Gastrocnemius medialis (tissue), 4 donors: Measurements from ENCODE around the gene ATP8B4. TPM values are rescaled to one million over a fixed set of nuclear protein-coding genes. Genes with fewer than 3 reads are reported as not detected.

Experiments
- ATAC-seq, 2 donors: fragments of 150-250 bp; one replicate each; pipeline ENCODE4 v1.9.1; 2016
- DNase-seq, 2 donors: peaks; one replicate each; pipeline ENCODE4 v3.0.0-alpha.2; 2019
- H3K27ac ChIP-seq, 4 donors: fragments of 200-600 bp; sonication (generic); 1 replicate in 1 of 4; 2 replicates in 3 of 4; pipeline ENCODE4 v1.5.1; 2016 to 2018; ENCODE audit warnings: mild to moderate bottlenecking in 2 of 4, moderate library complexity in 1 of 4
- H3K27me3 ChIP-seq, 3 donors: fragments of 200-600 bp; sonication (generic) in 2 of 3; 1 replicate in 1 of 3; 2 replicates in 2 of 3; pipeline versions ENCODE4 v1.5.1 to v1.6.0; 2016 to 2019; ENCODE audit warnings: mild to moderate bottlenecking in 1 of 3, moderate library complexity in 1 of 3
- H3K36me3 ChIP-seq, 2 donors: fragments of 200-600 bp; sonication (generic) in 1 of 2; one replicate each; pipeline ENCODE4 v1.5.1; 2017 to 2018
- H3K4me1 ChIP-seq, 2 donors: fragments of 200-600 bp; sonication (generic) in 1 of 2; one replicate each; pipeline ENCODE4 v1.5.1; 2016 to 2017; ENCODE audit warnings: mild to moderate bottlenecking in 2 of 2
- H3K4me3 ChIP-seq, 4 donors: fragments of 200-600 bp; sonication (generic) in 3 of 4; 1 replicate in 1 of 4; 2 replicates in 3 of 4; pipeline ENCODE4 v1.5.1; 2016 to 2019; ENCODE audit warnings: mild to moderate bottlenecking in 2 of 4
- H3K9me3 ChIP-seq, 3 donors: fragments of 200-600 bp; sonication (generic) in 2 of 3; 1 replicate in 1 of 3; 2 replicates in 2 of 3; pipeline ENCODE4 v1.5.1; 2016 to 2019
- CTCF ChIP-seq, 5 experiments: fragments of 450-650 bp in 3 of 5; fragments of 200-600 bp in 2 of 5; sonication (generic) in 2 of 5; IDR thresholded peaks in 4 of 5; conservative IDR thresholded peaks in 1 of 5; 1 replicate in 4 of 5; 2 replicates in 1 of 5; pipeline ENCODE4 v1.5.1; 2016 to 2019; ENCODE audit warnings: antibody characterized with exemption in 5 of 5, mild to moderate bottlenecking in 3 of 5, moderate library complexity in 3 of 5
- POLR2A ChIP-seq, 2 donors: fragments of 450-650 bp; IDR thresholded peaks; one replicate each; pipeline ENCODE4 v1.6.1; 2017; ENCODE audit warnings: antibody characterized with exemption in 2 of 2, mild to moderate bottlenecking in 2 of 2, moderate library complexity in 2 of 2
- in situ Hi-C, 4 donors: fragments of 200-750 bp; cut with MboI; loops; one replicate each; pipeline versions ENCODE4 v1.15.0 to v1.8.0; 2017; ENCODE audit warnings: low sequenced_read_pairs in 4 of 4
- intact Hi-C: fragments of 100-400 bp; cut with DNase I; formaldehyde crosslinking; loops from one replicate; pipeline ENCODE4 v1.15.1; 2023; ENCODE audit warnings: low total_unique reads
- total RNA-seq, 4 donors: library from RNA; depleted of rRNA; stranded (reverse); fragments of >200 nt; gene quantifications; one replicate each; pipeline versions ENCODE4 v1.1.0 to v1.2.3, GENCODE V29; 2016

Gene ATP8B4
- total RNA-seq, 4 donors from 2014 or later, result 1.7 to 3.4 (median 2.4) TPM

DNA sequence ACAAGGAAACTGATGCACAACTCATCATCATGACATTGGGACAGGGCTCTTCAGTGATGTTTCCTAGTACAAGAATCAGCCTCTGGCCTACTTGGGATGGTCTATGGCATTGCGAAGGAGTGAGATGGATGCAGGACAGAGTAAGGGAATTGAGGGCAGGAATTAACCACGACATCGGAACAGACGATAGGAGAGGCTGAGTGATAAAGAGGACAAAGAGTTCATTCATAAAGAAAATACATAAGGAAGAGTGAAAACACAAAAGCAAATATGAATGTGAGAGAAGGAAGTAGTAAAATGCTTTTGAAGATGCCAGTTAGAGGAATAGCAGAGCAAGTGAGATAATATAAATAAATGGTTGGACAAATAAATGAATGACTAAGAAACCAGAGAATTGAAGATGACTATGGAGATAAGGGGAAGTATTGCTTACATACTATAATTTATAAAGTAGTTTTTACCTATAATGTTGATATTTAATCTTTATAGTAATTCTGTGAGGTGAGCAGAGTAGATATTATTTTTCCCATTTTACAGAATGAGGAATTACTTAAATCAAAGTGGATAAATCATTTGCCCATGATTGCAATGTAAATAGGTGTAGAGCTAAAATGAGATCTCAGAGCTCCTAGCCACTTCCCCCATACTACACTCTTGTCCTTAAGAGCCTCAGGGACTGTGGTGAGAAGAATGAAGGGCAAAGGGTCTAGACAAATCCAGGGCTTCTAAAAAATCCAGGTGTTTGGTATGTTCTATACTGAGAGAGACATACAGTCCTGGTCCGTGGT is 294.9 kb downstream of the ATP8B4 start:
- TF ChIP-seq CTCF (IDR thresholded peaks at IDR 0.05 in 4 of 5, conservative IDR thresholded peaks at IDR 0.05 in 1 of 5) (no peak), POLR2A (IDR thresholded peaks at IDR 0.05) (no peak)
- no peaks in the 10 kb centered on the region for H3K27me3 ChIP-seq
- no peaks in the 10 kb centered on the region for H3K4me1 ChIP-seq
- no peaks in the 10 kb centered on the region for H3K9me3 ChIP-seq
- DNase-seq (no peak), ATAC-seq (no peak)
- no peaks in the 10 kb centered on the region for H3K36me3 ChIP-seq
- H3K4me3 ChIP-seq, result no peak overlapping the region
- intact Hi-C loops (no loop called here), in situ Hi-C loops (loop anchor here in 1 of 4 donors (25.0 kb wide), 1 partner anchor 88 kb away; no protein-coding TSS in a partner anchor)
- no peak overlapping the region for H3K27ac ChIP-seq

DNA sequence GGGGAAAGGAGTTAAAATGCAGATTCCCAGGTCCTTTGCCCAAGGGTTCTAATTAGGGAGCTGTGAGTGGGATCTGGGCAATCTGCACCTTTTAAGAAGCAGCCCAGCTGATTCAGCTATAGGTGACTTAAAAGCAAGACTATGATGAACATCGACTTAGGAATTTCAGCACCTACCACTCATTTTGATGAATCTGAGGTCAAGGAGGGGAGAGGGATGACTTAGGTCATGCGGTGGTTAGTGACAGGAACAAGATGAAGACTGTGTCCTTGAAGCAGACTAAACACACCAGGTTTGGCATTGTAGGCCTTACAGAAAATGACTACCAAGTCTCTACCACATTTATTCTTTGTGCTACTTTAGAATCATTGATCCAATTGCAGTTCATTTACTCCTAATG is 301.9 kb downstream of the ATP8B4 start:
- intact Hi-C loops, result no loop called here
- Histone ChIP-seq H3K4me1 (no peaks in the 10 kb centered on the region), H3K4me3 (no peak overlapping the region), H3K36me3 (no peaks in the 10 kb centered on the region), H3K27ac (no peak overlapping the region), H3K9me3 (no peaks in the 10 kb centered on the region), H3K27me3 (no peaks in the 10 kb centered on the region)
- no peak for ATAC-seq
- in situ Hi-C loops, result loop anchor here in 1 of 4 donors (25.0 kb wide), 1 partner anchor 95 kb away; no protein-coding TSS in a partner anchor
- DNase-seq, result no peak
- no peak for TF ChIP-seq POLR2A (IDR thresholded peaks at IDR 0.05)
- no peak for TF ChIP-seq CTCF (IDR thresholded peaks at IDR 0.05 in 4 of 5, conservative IDR thresholded peaks at IDR 0.05 in 1 of 5)

- Histone ChIP-seq H3K4me1 (no peaks in the 10 kb centered on the region), H3K4me3 (no peak overlapping the region), H3K27me3 (no peaks in the 10 kb centered on the region), H3K36me3 (no peaks in the 10 kb centered on the region), H3K27ac (no peak overlapping the region), H3K9me3 (no peaks in the 10 kb centered on the region)
- in situ Hi-C loops (loop anchor here in 1 of 4 donors (25.0 kb wide), 1 partner anchor 96 kb away; no protein-coding TSS in a partner anchor), intact Hi-C loops (no loop called here)
- ATAC-seq, result no peak
- DNase-seq, result no peak
- TF ChIP-seq CTCF (IDR thresholded peaks at IDR 0.05 in 4 of 5, conservative IDR thresholded peaks at IDR 0.05 in 1 of 5) (no peak), POLR2A (IDR thresholded peaks at IDR 0.05) (no peak)
Observed at GRCh38 chr15:49815950-49816349, 303.1 kb downstream of the ATP8B4 start.

- in situ Hi-C loops, result loop anchor here in 1 of 4 donors (25.0 kb wide), 1 partner anchor 97 kb away; no protein-coding TSS in a partner anchor
- DNase-seq, result no peak
- no peak overlapping the region for H3K27ac ChIP-seq
- H3K27me3 ChIP-seq, result no peaks in the 10 kb centered on the region
- TF ChIP-seq CTCF (IDR thresholded peaks at IDR 0.05 in 4 of 5, conservative IDR thresholded peaks at IDR 0.05 in 1 of 5), result no peak
- no peak for TF ChIP-seq POLR2A (IDR thresholded peaks at IDR 0.05)
- no peak for ATAC-seq
- H3K36me3 ChIP-seq, result no peaks in the 10 kb centered on the region
- no peak overlapping the region for H3K4me3 ChIP-seq
- intact Hi-C loops, result no loop called here
- H3K4me1 ChIP-seq, result no peaks in the 10 kb centered on the region
- no peaks in the 10 kb centered on the region for H3K9me3 ChIP-seq
Observed at GRCh38 chr15:49815526-49815925, 303.5 kb downstream of the ATP8B4 start.
